GM23248 (cell line): ENCODE measurements around the gene NHLRC4. TPM values are rescaled to one million over a fixed set of nuclear protein-coding genes. Genes with fewer than 3 reads are reported as not detected.

ENCODE experiments used
- DNase-seq: peaks from one replicate; pipeline ENCODE4 v3.0.0-alpha.2; 2015
- H2AFZ ChIP-seq: fragments of 200-600 bp; sonication (generic); 2 replicates; pipeline ENCODE4 v1.6.1; 2016; ENCODE audit warnings: antibody characterized with exemption
- H3F3A ChIP-seq: fragments of 200-600 bp; sonication (generic); 2 replicates; pipeline ENCODE4 v1.6.1; 2016; ENCODE audit warnings: mild to moderate bottlenecking, antibody characterized with exemption, mixed run types; ENCODE audit not compliant: insufficient read depth
- H3K27ac ChIP-seq: fragments of 200-600 bp; sonication (generic); 2 replicates; pipeline ENCODE4 v1.5.1; 2016; ENCODE audit warnings: mild to moderate bottlenecking
- H3K27me3 ChIP-seq: fragments of 200-600 bp; sonication (generic); replicated peaks from 2 replicates; pipeline ENCODE4 v1.6.1; 2016; ENCODE audit warnings: mild to moderate bottlenecking; ENCODE audit not compliant: insufficient read depth
- H3K36me3 ChIP-seq: fragments of 200-600 bp; sonication (generic); 2 replicates; pipeline ENCODE4 v1.6.1; 2016; ENCODE audit warnings: low read depth, mild to moderate bottlenecking
- H3K4me1 ChIP-seq: fragments of 200-600 bp; sonication (generic); 2 replicates; pipeline ENCODE4 v1.6.1; 2016; ENCODE audit warnings: mild to moderate bottlenecking; ENCODE audit not compliant: insufficient read depth
- H3K4me2 ChIP-seq: fragments of 200-600 bp; sonication (generic); one replicate; pipeline ENCODE4 v1.6.1; 2016; ENCODE audit warnings: mild to moderate bottlenecking; ENCODE audit not compliant: unreplicated experiment
- H3K4me3 ChIP-seq: fragments of 200-600 bp; sonication (generic); 2 replicates; pipeline ENCODE4 v1.5.1; 2016; ENCODE audit warnings: mild to moderate bottlenecking
- H3K79me2 ChIP-seq: fragments of 200-600 bp; sonication (generic); 2 replicates; pipeline ENCODE4 v1.6.1; 2016; ENCODE audit warnings: mild to moderate bottlenecking; ENCODE audit not compliant: insufficient read depth
- H3K9ac ChIP-seq: fragments of 200-600 bp; sonication (generic); 2 replicates; pipeline ENCODE4 v1.6.1; 2016; ENCODE audit warnings: mild to moderate bottlenecking
- H3K9me2 ChIP-seq: fragments of 200-600 bp; sonication (generic); 2 replicates; pipeline ENCODE4 v1.6.1; 2016; ENCODE audit warnings: mixed run types, mild to moderate bottlenecking, moderate library complexity; ENCODE audit not compliant: insufficient read depth
- H3K9me3 ChIP-seq: fragments of 200-600 bp; sonication (generic); one replicate; pipeline ENCODE4 v1.6.1; 2017; ENCODE audit warnings: low read depth
- H4K20me1 ChIP-seq: fragments of 200-600 bp; sonication (generic); 2 replicates; pipeline ENCODE4 v1.6.0; 2016; ENCODE audit not compliant: insufficient read depth
- EZH2 ChIP-seq: fragments of 200-600 bp; sonication (generic); IDR thresholded peaks from 2 replicates; pipeline ENCODE4 v1.6.1; 2018; ENCODE audit warnings: antibody characterized with exemption, mild to moderate bottlenecking; ENCODE audit not compliant: insufficient read depth, poor library complexity, severe bottlenecking
- EZH2phosphoT487 ChIP-seq: fragments of 200-600 bp; sonication (generic); IDR thresholded peaks from 2 replicates; pipeline ENCODE4 v1.6.1; 2018; ENCODE audit warnings: antibody characterized with exemption, moderate library complexity, mild to moderate bottlenecking, low read depth; ENCODE audit not compliant: insufficient read depth
- WGBS, 2 experiments: methylation state at CpG; one replicate each; pipeline ENCODE4 v1.1.6; 2015 to 2017; ENCODE audit warnings: low lambda C conversion rate in 2 of 2, low coverage in 1 of 2; ENCODE audit errors: missing lambda C conversion rate in 2 of 2; 5-methylcytosine and 5-hydroxymethylcytosine counted together
- in situ Hi-C: fragments of 300-500 bp; cut with MboI; formaldehyde crosslinking; loops from 2 replicates; pipeline ENCODE4 v1.15.0; 2020
- polyA plus RNA-seq: library from polyadenylated mRNA; unstranded; fragments of >200 nt; fragmentation: Nextera tagmentation; extraction: Ambion mirVana; gene quantifications from 2 replicates; pipeline ENCODE4 v1.2.1, GENCODE V29; 2016
- total RNA-seq: library from RNA; depleted of rRNA; stranded (reverse); fragments of >200 nt; shearing (Covaris generic); gene quantifications from 2 replicates; pipeline ENCODE4 v1.2.3, GENCODE V29; 2014

NHLRC4 gene
- total and polyA plus RNA-seq, 2 experiments from 2014 or later: 0.11 to 0.20 TPM

- Histone ChIP-seq H3K4me3 (no peak overlapping the region), H3K9me3 (no peaks in the 10 kb centered on the region), H3K79me2 (no peaks in the 10 kb centered on the region), H3K9me2 (no peaks in the 10 kb centered on the region), H4K20me1 (no peaks in the 10 kb centered on the region), H3K9ac (no peak overlapping the region), H3K27me3 (no peaks in the 10 kb centered on the region), H3K4me1 (no peaks in the 10 kb centered on the region), H3K36me3 (no peaks in the 10 kb centered on the region), H2AFZ (no peak overlapping the region), H3K27ac (no peak overlapping the region), H3K4me2 (no peak overlapping the region), H3F3A (no peaks in the 10 kb centered on the region)
- DNase-seq: no peak
- no peak for TF ChIP-seq EZH2phosphoT487
- no peak for TF ChIP-seq EZH2
- 97 to 98% methylated on average over 19 of the region's 19 CpGs for WGBS, 2 experiments
- in situ Hi-C loops: no loop called here
These were observed 14.2 kb downstream of the NHLRC4 start for GRCh38 chr16:580946-581498.

GRCh38 chr16:582218-582613 is 15.4 kb downstream of the NHLRC4 start:
- DNase-seq: no peak

GRCh38 chr16:582614-583331 is 16.0 kb downstream of the NHLRC4 start:
- Histone ChIP-seq H3K9me2 (no peaks in the 10 kb centered on the region), H3K4me1 (0 out of 2 replicates have a peak, but pooled peaks cover 5% of the 10 kb centered on the region), H3K4me3 (no peak overlapping the region), H3F3A (no peaks in the 10 kb centered on the region; the same call in 1 of the 2 replicates), H4K20me1 (no peaks in the 10 kb centered on the region), H3K27me3 (no peaks in the 10 kb centered on the region), H3K27ac (no peak overlapping the region), H3K79me2 (peaks cover 6% of the 10 kb centered on the region), H3K4me2 (no peak overlapping the region), H3K36me3 (no peaks in the 10 kb centered on the region), H3K9me3 (no peaks in the 10 kb centered on the region), H2AFZ (no peak overlapping the region), H3K9ac (no peak overlapping the region)
- in situ Hi-C loops: no loop called here
- DNase-seq: no peak
- TF ChIP-seq EZH2 (no peak), EZH2phosphoT487 (no peak)
- 91 to 95% methylated on average over 18 to 21 of the region's 21 CpGs for WGBS, 2 experiments

More at GRCh38 chr16:582218-582613, 15.4 kb downstream of the NHLRC4 start:
- no peak for TF ChIP-seq EZH2phosphoT487
- no peak for TF ChIP-seq EZH2
- H3K4me2 ChIP-seq: no peak overlapping the region
- in situ Hi-C loops: no loop called here
- H2AFZ ChIP-seq: no peak overlapping the region
- H3K9ac ChIP-seq: no peak overlapping the region
- no peaks in the 10 kb centered on the region for H3K9me3 ChIP-seq
- 0 out of 2 replicates have a peak, but pooled peaks cover under 1% of the 10 kb centered on the region for H3K79me2 ChIP-seq
- H3K36me3 ChIP-seq: no peaks in the 10 kb centered on the region
- no peaks in the 10 kb centered on the region for H3K27me3 ChIP-seq
- 86 to 90% methylated on average over 12 to 17 of the region's 18 CpGs for WGBS, 2 experiments
- no peaks in the 10 kb centered on the region for H4K20me1 ChIP-seq
- H3F3A ChIP-seq: no peaks in the 10 kb centered on the region
- no peak overlapping the region for H3K4me3 ChIP-seq
- no peaks in the 10 kb centered on the region for H3K9me2 ChIP-seq
- H3K4me1 ChIP-seq: 0 out of 2 replicates have a peak, but pooled peaks cover 5% of the 10 kb centered on the region
- no peak overlapping the region for H3K27ac ChIP-seq

GRCh38 chr16:583470-583814 is 16.6 kb downstream of the NHLRC4 start:
- Histone ChIP-seq H3K4me1 (0 out of 2 replicates have a peak, but pooled peaks cover 5% of the 10 kb centered on the region), H4K20me1 (no peaks in the 10 kb centered on the region), H3K4me3 (no peak overlapping the region), H3K36me3 (no peaks in the 10 kb centered on the region), H2AFZ (no peak overlapping the region), H3K79me2 (peaks cover 12% of the 10 kb centered on the region), H3K4me2 (no peak overlapping the region), H3K27me3 (no peaks in the 10 kb centered on the region), H3K27ac (no peak overlapping the region), H3F3A (no peaks in the 10 kb centered on the region; the same call in 1 of the 2 replicates), H3K9ac (no peak overlapping the region), H3K9me3 (no peaks in the 10 kb centered on the region), H3K9me2 (no peaks in the 10 kb centered on the region)
- in situ Hi-C loops: no loop called here
- no peak for TF ChIP-seq EZH2
- no peak for TF ChIP-seq EZH2phosphoT487
- 63 to 66% methylated on average over 16 of the region's 16 CpGs for WGBS, 2 experiments
- DNase-seq: no peak
